GM21423 (cell line): ENCODE data around the gene ZBTB40.

ENCODE experiments used
- ATAC-seq: cut with Tn5 transposase; IDR thresholded peaks from one replicate; pipeline ENCODE4 v1.9.1; 2021; ENCODE audit warnings: mild to moderate bottlenecking, moderate library complexity; ENCODE audit not compliant: unreplicated experiment

The ZBTB40 gene

DNA sequence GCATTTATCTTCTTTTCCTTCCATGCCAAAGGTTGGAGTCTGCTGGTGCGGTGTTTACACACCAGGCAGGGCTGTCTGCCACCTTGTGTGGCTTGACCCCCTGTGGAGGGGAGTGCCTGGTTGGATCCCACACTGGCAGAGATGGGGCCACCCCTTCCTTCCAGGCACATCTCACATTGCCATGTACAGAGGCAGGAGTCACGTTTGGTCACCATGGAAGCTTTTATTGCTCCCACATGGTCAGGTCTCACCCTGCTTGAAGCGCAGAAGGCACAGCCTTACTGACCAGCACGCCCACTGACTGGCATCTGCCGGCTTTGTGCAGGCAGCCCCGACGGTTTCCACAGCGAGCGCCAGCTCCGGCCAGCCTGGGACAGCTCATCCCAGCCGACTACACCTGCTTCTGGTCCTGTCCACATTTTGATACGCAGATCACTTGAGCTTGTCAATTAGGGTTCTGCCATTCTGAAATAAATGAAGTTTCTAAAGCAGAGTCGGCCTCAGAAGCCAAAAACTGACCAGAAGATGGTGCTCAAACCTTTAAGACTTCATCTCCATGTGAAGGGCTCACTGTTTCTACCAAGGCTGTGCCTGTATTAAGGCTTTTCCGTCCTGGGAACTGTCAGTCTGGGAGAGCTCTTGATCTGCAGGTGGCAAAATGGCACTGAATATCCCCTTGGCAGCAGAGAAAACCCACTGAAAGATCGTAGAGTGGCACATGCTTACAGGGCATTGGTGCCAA is 76.1 kb downstream of the ZBTB40 start:
- no peak for ATAC-seq

DNA sequence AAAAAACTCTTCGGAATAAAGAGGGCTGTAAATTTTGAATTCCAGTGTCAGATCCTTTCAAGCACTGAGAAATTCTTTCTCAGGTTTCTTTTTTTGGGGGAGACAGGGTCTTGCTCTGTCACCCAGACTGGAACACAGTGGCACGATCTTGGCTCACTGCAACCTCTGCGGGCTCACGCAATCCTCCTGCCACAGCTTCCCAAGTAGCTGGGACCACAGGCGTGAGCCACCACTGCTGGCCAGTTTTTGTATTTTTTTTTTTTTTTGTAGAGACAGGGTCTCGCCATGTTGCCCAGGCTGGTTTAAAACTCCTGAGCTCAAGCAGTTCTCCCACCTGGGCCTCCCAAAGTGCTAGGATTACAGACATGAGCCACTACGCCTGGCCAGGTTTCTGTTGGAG is 76.8 kb downstream of the ZBTB40 start:
- ATAC-seq, result no peak

DNA sequence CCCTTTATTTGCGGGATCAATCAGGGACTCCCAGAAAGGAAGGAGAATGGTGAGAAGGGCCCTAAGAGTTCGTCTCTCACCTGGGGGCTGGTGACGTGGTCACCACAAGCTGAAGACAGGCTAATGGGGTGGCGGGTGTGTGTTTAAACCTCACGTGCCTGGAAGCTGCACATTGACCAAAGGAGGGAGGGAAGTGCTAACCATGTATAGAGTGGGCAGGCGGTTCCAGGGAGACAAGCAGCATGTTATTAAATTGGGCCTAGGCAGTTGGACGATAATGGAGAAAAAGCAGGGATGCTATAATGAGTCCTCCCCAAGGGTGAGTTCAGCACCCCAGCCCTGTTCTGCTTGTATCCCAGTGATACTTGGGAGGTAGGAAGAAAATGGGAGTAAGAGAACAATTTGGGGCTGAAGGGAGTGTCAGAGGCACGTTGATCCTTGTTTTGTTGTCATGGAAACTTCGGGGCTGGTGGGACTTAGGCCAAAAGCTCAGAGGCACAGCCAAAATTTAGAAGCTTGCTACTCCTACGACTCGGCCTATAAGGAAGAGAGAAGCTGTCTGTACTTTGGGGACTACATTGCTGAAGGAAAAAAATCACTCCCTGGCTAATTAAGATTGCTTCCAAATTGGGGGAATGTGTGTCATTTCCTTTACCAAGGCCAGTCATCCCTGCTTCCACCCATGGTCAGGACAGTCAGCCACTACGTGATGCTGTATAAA is 78.4 kb downstream of the ZBTB40 start:
- ATAC-seq, result no peak

DNA sequence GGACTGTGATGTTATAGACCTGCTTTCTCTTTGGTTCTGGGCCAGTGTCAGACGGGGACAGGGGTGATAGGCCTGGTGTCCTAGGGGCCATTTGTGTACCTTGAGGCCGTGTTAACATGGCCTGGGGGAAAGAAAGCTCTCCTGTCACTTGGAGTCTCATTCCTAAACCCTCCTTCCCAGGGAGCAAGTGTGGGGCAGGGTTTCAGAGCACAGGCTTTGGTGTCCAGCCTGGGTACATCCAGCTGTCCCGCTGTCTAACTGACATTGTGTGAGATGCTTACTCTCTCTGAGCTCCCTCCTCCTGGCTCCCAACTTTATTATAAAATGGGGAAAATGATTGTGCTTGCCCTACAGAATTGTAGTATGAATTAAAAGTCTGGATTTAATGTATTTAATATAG is 79.1 kb downstream of the ZBTB40 start:
- ATAC-seq, result no peak

DNA sequence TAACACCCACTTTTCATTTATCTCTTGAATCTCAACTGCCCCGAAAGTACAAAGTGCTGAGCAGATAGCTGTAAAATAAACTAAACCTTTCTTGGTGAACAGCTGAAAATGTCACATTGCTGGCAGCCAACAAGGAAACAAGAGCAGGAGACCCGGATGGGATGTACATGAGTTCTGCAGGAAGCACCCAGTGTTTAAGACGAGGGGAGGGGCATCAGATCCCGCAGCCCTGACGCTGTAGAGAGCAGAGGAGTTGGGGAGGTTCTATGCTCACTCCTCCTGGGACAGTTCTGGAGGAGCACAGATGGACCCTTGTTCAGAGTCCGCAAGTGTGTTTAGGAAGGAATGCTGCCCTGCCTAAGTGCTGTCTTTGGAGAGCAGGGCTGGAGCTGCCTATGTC is 79.6 kb downstream of the ZBTB40 start:
- no peak for ATAC-seq

DNA sequence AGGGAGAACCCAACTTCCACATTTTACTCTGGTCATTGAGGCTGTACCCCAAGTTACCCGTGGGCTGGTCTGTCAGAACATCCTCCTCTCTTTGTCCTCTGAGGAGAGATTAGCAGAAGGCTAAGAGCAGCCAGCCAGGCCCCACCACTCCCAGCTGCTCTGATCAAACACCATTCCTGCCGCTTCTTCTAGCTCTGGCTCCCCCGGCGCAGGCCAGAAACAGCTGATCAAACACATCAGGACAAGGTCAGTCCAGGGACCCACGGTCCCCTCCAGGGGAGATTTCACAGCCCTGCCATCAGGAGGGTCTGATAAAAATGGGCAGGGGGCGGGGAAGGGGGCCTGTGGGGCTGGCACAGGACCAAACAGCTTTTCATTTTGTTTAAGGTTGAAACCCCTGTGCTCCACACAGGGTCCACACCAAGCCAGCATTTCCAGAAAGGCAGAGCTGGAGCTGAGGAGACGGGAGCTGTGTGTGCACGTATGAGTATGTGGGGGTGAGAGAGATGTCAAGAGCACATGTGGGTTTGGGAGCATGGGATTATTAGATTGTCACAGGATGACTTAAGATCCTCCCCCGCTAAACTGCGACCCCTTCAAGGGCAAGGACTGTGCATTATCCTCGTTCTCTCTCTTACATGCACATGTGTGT is 81.7 kb downstream of the ZBTB40 start:
- ATAC-seq, result no peak

DNA sequence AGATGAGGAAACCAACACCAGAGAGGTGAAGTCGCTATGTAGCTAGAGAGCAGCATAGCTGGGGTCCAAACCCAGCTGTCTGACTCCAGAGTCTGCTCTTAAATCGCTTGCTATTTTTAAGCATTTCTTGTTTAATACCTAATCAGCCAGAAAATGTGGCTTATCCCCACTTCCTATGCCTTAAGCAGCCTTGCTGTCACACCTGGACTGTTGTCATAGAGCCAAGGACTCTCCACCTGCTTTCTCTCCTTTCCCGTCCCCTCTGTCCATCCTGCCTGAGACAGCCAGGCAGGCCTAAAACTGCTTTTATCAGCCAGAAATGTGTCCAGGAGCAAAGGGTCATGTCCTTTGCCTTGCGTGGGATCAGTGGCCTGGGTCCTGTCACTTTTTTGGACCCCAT is 83.3 kb downstream of the ZBTB40 start:
- no peak for ATAC-seq

DNA sequence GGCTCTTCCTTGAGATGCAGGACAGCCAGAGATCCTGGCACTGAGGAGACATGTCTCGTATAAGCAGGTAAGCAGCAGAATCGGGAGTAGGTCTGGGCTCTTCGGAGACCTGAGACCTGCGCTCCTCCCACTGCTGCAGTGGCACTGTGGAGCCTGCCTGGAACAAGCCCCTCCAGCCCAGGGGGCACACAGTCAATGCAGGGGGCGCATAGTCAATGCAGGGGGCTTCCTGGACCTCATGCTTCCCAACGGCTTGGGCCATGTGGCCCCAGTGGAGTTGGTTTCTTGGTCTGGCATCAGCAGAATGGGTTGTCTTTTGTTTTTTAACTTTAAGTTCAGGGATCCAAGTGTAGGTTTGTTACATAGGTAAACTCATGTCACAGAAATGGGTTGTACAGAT is 83.7 kb downstream of the ZBTB40 start:
- no peak for ATAC-seq

DNA sequence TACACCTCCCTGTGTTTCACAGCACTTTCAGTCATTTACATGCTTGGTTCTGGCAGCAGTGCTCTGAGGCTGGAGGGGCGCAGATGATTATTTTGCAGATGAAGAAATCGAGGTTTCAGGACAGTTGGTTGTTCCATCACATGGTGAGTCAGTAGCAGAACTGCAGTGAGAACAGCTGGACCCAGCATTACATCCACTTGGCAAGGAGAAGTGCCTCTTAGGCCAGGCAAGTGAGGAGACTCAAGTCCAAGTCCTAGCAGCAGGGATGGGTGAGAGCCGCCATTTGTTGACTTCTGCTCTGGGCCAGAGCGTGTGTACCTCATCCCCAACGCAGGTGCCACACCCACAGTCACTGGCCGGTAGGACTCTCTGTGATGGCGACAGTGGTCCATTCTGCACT is 84.9 kb downstream of the ZBTB40 start:
- ATAC-seq, result no peak

DNA sequence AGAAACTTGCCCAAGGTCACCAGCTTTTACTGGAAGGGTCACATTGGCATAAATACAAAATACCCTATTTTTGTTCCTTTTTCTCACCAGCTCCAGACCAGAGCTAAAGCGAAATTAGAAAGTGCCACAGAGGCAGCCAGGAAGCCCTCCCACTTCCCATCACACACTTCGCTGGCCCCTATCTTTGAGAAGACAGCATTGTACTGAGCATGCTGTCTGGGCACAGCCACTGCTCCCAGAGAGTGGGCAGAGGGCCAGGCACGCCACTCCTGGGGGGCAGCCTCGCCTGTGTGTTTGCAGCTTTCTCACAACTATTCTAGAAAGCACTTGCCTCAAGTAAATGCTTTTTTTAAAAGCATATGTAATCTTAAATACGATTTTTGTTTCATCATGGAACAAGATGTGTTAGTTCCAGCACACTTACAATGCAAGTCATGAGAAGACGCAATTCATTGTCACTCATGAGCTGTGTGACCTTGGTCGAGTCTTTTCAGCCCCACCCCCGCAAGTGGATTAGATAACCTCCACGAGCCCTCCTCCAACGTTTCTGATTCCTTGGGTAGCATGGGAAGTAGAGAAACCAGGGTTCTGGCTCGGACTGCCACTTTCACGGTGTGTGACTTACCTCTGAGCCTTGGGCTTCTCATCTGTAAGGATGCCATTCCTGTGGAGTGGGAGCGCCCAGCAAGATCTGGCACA is 85.9 kb downstream of the ZBTB40 start:
- ATAC-seq, result no peak

DNA sequence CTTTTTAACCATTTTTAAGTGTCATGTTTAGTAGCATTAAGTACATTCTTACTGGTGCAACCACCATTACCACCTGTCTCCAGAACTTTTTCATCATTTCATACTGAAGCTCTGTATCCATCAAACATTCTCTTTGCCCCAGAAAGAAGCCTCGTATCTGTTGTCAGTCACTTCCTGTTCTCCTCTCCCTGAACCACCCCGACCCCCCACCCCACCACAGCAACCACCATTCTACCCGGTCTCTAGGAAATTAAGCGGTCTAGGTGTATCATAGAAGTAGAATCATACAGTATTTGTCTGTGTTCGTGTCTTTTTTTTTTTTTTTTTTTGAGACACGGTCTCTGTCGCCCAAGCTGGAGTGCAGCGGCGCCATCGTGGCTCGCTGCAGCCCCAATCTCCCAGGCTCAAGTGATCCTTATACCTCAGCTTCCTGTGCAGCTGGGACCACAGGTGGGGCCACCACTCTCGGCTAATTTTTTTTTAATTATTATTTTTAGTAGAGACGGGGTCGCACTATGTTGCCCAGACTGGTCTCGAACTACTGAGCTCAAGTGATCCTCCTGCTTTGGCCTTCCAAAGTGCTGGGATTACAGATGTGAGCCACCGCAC is 88.0 kb downstream of the ZBTB40 start:
- no peak for ATAC-seq

DNA sequence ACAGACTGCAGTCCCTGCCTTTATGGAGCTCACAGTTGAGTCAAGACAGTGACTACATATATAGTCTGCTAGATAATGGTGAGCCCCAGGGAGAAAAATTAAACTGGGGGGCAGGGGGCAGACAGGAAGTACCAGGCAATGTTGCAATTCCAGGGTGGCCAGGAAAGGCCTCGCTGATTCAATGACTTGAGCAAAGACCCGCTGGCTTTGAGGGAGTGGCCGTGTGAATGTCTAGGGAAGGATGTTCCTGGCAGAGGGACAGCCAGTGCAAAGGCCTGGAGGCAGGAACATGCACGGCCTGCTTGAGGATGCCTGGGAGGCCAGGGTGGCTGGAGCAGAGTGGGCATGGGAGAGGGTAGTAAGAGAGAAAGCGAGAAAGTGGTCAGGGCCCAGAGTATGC is 88.7 kb downstream of the ZBTB40 start:
- no peak for ATAC-seq

DNA sequence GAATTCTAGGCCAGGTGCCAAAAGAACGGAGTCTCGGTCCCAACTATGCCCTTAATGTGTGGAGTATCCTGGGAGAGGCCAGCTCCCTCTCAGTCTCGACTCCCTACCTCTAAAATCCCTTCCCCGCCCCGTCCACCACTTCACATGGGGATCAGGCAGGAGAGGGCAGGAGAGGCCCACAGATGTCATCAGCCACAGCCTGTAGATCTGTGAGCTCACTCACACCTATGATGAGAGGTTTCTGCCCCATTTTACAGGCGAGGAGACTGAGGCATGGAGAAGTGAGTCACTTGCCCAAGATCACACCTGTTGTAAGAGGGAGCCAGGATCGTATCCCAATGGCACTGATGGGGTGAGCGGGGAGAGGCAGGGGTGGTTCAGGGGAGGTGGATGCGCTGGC is 91.2 kb downstream of the ZBTB40 start:
- ATAC-seq, result no peak

DNA sequence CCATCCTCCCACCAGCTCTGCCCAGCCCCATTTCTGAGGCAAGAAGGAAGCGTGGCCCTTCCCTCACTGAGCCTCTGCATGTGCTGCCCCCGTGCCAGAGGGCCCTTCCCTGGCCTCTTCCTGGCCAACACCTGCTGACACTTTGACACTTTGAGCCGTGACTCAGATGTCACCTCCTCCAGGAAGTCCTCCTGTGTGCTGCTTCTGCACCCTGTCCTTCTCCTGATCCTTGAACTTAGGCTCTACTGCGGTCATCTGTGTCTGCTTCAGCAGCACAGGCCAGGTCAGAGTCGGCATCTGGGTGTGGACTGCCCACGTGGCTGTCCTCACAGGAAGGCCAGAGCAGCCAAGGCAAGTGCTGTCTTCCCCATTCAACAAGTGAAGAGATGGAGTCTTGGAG is 92.0 kb downstream of the ZBTB40 start:
- no peak for ATAC-seq

DNA sequence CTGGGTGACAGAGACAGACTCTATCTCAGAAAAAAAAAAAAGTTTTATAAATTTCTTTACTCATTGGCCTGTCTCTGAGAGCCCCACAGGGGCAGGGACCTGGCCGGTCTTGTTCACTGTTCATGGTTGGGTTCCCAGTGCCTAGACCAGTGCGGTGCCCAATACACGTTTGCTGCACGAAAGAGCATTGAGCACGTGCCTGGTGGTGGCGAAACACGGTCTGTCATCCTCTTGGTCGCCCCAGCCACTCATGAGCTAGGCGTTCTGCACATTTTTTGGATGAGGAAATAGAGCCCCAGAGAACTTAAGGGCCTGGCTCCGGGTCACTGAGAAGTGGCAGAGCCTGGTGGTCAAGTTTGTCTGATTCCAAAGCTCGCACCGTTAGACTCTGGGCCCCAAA is 93.0 kb downstream of the ZBTB40 start:
- no peak for ATAC-seq

DNA sequence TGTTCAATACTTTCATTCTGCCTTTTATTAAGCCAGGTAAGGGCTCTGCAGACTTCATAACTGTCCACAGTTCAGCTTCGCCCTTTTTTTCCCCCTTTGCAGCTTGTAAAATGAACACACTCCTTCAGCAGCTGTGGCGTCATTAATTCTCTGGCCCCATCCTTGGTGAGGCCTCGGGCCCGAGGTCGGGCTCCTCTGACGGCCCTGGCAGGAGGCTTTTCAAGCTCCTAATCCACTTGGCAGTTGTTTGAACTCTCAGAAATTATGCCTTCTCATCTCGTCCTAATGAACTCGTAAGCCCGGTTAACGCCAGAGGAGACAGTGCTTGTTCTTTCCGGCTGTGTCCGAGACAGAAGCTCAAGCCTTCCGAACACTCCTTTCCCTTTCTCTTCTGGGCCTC is 93.5 kb downstream of the ZBTB40 start:
- ATAC-seq, result no peak

DNA sequence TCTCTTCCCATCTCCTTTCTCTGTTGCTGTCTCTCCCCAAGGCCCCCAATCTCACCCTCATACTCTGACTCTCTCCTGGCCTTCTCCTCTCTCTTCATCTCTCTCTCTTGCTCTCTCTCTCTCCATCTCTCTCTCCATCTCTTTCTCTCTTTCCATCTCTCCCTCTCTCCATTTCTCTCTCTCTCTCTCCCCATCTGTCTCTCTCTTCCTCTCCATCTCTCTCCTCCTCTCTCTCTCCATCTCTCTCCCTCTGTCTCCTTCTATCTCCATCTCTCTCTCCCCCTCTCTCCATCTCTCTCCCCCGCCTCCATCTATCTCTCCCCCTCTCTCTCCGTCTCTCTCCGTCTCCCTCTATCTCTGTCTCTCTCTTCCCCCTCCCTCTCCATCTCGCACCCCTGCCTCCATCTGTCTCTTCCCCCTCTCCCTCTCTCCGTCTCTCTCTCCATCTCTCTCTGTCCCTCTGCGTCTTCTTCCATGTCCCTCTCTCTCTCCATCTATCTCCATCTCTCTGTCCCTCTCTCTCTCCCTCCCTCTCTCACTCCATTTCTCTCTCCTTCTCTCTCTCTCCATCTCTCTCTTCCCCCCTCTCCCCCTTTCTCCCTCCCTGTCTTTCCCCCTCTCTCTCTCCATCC is 95.7 kb downstream of the ZBTB40 start:
- no peak for ATAC-seq

DNA sequence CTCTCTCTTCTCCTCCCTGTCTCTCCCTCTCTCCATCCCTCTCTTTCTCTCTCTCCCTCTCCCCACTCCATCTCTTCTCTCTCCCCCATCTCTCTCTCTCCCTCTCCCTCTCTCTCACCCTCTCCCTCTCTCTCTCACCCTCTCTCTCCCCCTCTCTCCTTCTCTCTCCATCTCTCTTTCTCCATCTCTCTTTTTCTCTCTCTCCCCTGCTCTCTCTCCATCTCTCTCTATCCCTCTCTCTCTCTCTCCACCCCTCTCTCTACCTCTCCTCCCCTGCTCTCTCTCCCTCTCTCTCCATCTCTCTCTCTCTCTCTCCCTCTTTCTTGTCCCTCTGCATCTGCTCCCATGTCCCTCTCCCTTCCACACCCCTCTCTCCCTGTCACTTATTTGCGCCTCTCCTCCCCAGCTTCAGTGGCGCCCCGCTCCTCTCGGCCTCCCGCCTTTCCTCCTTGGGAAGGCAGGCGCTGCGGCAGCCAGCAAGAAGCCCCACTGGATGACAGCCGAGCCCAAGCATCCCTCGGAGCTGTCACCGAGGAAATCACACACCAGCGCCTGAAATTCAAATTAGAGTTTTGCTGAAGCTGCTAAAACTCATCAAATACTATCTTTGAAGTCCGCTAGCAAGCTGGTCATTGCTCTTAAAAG is 96.3 kb downstream of the ZBTB40 start:
- ATAC-seq, result no peak

DNA sequence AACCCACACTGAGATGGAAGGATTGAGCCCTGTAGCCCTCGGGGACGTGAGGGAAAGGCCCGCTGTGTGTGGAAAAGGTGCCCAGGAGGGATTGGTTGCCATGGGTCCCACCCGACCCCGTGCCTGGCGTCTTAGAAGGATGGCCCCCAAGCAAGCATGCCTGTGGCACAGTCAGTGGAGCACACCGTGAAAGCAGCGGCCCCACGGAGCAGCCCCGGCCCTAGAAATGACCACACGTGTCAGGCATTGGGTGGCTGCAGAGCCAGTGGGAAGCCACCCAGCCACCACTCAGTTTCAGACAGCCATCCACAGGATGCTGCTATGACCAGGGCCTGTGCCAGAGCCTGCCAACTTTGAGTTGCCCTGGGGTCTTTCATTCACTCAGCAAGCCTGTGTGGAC is 98.4 kb downstream of the ZBTB40 start:
- ATAC-seq, result no peak

DNA sequence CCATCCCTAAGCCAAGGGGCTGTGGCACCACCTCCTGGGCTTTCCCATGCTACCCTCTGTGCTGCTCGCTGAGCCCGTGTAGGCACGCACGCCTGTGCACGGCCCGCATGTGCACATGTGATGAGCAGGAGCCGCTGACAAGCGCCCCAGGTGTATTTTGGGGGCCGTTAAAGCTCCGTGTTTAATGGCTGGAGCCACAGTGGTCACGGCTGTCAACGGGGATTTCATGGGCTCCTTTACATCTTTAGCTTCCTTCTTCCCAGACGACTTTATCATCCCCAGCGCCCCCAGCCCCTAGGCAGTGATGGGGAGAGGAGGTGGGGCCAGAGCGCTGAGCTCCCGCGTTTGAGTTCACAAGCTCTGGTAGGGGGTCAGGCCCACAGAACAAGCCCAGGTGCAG is 99.9 kb downstream of the ZBTB40 start:
- no peak for ATAC-seq
